ENCODE measurements around the gene TNK1.
"Not testable (repeated sequence)": the region's sequence is repeated elsewhere in the genome, so short reads cannot be mapped to it uniquely, and the experiment has no call there.

The TNK1 gene

GRCh38 chr17:7380855-7381683 lies at the start of gene TNK1:
Gene TNK1 (plus strand): TSS chr17:7381089. CDS start chr17:7382927, 1,838 bp downstream.
- no peak for DNase-seq (ENCODE audit: low read depth in 3 of 3)

DNA sequence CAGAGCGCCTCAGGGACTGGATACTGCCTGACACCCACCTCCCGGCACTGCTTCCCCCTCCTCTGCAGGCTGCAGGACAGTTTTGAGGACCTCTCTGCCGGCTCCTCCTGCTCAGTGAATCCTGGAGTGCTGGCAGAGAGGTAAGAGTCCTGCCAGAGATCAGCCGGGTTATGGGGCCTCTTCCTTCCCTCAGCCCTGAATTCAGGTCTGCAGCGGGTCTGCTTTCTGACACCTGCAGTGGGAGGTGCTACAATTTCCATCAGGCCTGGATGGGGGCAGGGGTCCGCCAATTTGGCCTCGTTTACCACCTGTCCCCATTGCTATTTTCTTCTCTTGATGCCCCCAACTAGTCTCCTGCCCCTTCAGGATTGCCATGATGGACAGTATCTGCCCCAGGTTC lies 48.8 kb upstream of the TNK1 start:
- DNase-seq (ENCODE audit: low read depth in 3 of 3), result no peak

DNA sequence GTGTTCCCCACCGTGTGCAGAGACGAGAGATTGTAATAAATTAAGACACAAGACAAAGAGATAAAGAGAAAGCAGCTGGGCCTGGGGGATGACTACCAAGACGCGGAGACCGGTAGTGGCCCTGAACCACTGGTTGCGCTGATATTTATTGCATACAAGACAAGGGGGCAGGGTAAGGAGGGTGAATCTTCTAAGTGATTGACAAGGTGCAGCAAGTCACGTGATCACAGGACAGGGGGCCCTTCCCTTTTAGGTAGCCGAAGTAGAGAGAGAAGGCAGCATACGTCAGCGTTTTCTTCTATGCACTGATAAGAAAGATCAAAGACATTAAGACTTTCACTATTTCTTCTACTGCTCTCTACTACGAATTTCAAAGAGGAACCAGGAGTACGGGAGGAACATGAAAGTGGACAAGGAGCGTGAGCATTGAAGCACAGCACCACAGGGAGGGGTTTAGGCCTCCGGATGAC lies 48.3 kb upstream of the TNK1 start:
- DNase-seq (ENCODE audit: low read depth in 3 of 3), result not testable (repeated sequence)

DNA sequence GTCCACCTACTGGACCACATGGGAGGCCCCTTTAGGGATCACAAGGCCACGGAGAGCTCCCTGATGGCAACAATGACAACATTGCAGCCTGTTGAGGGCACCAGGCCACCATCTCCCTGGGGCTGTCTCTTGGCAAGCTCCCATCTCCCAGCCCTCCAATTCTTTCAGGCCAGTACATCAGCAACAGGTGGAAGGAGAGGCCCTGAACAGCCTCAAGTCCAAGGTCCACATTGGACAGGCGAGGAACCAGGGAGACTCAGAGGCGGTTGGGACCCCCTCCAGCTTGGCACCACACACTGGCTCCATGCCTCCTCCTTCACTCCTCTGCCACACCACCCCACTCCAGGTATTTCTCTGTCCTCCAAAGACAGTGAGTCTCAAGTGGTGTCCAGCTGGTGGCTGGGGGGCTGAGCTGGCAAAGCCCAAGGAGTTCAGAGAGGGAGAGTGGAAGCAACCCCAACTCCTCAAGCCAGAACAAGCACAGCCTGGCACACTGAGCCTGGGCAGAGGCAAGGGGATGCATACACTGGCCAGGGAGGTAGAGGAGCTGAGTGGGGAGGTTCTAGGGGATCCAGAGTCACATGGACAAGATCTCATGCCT lies 45.9 kb upstream of the TNK1 start:
- no peak for DNase-seq (ENCODE audit: low read depth in 3 of 3)

DNA sequence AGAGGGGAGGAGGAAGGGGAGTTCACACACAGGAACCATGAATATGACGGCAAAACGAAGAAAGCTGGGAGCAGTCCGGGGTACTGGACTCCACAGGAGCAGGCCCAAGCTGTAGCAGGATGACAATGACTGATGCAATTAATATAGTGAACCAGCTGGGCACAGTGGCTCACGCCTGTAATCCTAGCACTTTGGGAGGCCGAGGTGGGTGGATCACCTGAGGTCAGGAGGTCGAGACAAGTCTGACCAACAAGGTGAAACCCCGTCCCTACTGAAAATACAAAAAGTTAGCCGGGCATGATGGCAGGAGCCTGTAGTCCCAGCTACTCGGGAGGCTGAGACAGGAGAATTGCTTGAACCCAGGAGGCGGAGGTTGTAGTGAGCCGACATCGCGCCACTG lies 45.1 kb upstream of the TNK1 start:
- DNase-seq (ENCODE audit: low read depth in 3 of 3), result not testable (repeated sequence)

DNA sequence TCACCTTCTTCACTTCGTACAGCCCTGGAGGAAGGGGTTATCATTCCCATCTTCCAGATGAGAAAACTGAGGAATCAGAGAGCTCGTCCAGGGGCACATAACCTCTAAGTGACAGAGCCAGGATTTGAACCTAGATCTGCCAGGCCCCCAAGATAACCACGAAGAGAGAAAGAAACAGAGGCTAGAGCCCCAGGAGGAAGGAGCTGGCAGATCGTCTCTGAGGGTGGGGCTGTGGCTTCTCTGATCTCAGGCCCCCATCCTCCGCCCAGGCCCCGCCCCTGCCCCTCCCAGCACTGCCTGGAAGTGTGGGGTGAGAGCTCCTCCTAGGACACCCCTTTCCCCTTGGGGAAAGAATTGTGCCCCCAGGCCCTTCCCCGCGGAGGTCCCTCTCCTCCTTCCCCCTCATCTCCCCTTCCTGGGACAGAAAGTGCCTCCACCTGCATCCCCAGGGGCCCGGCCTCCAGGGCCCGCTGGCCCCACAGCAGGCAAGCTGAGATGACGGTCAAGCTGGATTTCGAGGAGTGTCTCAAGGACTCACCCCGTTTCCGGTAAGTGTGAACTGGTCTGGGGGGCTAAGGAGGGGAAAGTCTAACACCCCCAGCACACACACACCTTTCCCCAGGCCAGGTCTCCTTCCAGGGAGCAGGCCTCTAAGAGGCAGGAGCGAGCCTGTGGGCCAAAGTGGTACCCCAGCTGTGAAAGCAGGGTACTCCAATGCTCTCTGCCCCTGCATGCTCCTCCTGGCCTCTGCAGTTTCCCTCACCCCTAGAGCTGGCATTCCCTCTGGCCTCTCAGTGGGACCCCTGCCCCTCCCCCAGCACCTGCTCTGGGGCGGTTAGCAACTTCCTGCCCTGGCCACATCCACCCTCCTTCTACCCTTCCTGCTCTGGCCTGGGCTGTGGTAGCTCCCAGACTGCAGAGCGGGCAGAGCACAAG lies 44.4 kb upstream of the TNK1 start, which contains the start of gene ACAP1:
Gene ACAP1, plus strand, starts transcription at position 290 of the 936 bp plus-strand sequence. Its CDS starts 206 bp downstream, at position 496.
- peak; percentile 74 to 78 (median 75) for DNase-seq (ENCODE audit: low read depth in 3 of 3)

DNA sequence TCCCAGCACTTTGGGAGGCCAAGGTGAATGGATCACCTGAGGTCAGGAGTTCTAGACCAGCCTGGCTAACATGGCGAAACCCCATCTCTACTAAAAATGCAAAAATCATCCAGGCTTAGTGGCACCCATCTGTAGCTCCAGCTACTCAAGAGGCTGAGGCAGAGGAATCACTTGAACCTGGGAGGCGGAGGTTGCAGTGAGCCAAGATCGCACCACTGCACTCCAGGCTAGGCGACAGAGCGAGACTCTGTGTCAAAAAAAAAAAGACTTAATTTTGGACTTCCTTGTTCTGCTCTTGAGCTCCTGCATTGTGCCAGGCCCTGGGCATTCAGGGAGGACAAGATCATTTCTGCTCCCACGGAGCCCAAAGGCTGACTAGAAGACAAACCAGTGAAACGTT lies 43.3 kb upstream of the TNK1 start:
- not testable (repeated sequence) for DNase-seq (ENCODE audit: low read depth in 3 of 3)

GRCh38 chr17:7340179-7340578 lies 40.7 kb upstream of the TNK1 start:
- DNase-seq (ENCODE audit: low read depth in 3 of 3), result no peak

- no peak for DNase-seq (ENCODE audit: low read depth in 3 of 3)
Observed at GRCh38 chr17:7341842-7342241, 39.0 kb upstream of the TNK1 start.

- no peak for DNase-seq (ENCODE audit: low read depth in 3 of 3)
Observed at GRCh38 chr17:7343250-7343649, 37.6 kb upstream of the TNK1 start.

- no peak for DNase-seq (ENCODE audit: low read depth in 3 of 3)
Observed at GRCh38 chr17:7346761-7347614, 33.9 kb upstream of the TNK1 start.

DNA sequence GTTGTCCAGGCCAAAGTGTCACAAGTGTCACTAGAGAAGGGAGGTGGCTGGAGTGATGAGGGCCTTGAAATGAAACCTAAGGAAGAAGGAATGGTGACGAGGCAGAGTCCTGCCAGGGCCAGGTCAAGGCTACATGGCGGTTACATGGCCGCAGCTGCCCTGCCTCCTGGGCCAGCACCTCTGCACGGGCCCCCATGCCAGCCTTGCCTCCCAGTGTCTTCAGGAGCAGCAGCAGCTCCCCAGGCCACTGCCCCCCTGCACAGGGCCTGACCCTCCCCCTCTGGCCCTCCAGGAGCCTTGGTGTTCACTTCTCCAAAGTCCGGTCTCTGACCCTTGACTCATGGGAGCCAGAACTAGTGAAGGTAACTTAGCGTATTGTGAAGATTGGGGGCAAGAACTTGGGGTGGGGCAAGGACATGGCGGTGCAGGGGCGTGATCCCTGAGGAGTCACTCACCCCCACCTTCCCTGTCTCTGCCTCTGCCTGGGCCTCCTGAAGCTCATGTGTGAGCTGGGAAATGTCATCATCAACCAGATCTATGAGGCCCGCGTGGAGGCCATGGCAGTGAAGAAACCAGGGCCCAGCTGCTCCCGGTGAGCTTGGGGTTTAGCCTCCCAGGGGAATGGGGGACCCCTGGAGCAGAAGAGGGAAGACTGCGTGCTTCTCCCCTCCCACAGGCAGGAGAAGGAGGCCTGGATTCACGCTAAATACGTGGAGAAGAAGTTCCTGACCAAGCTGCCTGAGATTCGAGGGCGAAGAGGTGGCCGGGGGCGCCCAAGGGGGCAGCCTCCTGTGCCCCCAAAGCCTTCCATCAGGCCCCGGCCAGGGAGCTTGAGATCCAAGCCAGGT lies 33.0 kb upstream of the TNK1 start:
- DNase-seq (ENCODE audit: low read depth in 3 of 3), result no peak

- DNase-seq (ENCODE audit: low read depth in 3 of 3), result no peak
Observed at GRCh38 chr17:7348478-7349242, 32.2 kb upstream of the TNK1 start.

GRCh38 chr17:7351665-7352502 lies 29.0 kb upstream of the TNK1 start, which contains the start of gene KCTD11:
Gene KCTD11 (plus strand): TSS chr17:7352162.
- peak; percentile 48 to 63 (median 51) for DNase-seq (ENCODE audit: low read depth in 3 of 3)

GRCh38 chr17:7352503-7352889 lies 28.4 kb upstream of the TNK1 start:
- DNase-seq (ENCODE audit: low read depth in 3 of 3), result no peak

DNA sequence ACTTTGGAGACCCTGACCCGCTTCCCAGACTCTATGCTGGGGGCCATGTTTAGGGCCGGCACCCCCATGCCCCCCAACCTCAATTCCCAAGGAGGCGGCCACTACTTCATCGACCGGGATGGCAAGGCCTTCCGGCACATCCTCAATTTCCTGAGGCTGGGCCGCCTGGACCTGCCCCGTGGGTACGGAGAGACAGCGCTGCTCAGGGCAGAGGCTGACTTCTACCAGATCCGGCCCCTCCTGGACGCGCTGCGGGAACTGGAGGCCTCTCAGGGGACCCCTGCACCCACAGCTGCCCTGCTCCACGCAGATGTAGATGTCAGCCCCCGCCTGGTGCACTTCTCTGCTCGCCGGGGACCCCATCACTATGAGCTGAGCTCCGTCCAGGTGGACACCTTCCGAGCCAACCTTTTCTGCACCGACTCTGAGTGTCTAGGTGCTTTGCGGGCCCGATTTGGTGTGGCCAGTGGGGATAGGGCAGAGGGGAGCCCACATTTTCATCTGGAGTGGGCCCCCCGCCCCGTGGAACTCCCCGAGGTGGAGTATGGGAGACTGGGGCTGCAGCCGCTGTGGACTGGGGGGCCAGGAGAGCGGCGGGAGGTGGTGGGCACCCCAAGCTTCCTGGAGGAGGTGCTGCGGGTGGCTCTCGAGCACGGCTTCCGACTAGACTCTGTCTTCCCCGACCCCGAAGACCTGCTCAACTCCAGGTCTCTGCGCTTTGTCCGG lies 27.8 kb upstream of the TNK1 start:
- DNase-seq (ENCODE audit: low read depth in 3 of 3), result no peak

DNA sequence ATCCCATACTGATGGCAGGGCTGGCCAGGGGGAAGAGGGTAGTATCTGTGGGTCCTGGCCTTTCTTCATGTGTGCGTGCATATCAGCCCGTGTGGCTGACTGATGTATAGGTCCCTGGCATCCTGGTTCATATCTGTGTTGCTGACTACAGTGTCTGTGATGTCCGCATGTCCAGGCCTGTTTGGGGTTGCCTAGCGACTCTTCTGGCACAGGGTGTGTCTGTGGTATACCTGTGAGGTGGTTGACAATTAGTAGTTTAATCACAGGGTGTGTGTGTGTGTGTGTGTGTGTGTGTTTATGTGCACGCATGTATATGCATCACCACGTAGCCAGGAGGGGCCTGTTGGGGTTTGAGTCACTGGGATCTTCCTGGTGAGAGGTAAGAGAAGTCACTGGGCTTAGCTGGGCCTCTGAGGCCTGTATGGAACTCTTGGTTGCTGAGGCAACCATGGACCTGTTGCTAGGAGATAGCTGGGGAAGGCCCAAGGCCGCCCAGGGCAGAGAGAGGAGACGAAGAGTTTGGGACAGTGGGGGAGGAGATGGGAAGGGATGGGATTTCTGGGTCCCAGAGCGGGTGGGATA lies 26.5 kb upstream of the TNK1 start:
- no peak for DNase-seq (ENCODE audit: low read depth in 3 of 3)
